Activated T-cell treated with anti-CD3 and anti-CD28 coated beads, Interleukin-2, amount 50 U/mL, for 24 hours (primary cell): ENCODE measurements around the gene PPDPF.

Source experiments
- DNase-seq: peaks from one replicate; pipeline ENCODE4 v3.0.0-alpha.2; 2020
- H3K27ac Mint-ChIP-seq: 2 replicates; pipeline ENCODE4 v1.8.0; 2020; ENCODE audit warnings: mild to moderate bottlenecking, mixed read lengths
- H3K27me3 Mint-ChIP-seq: 2 replicates; pipeline ENCODE4 v1.8.0; 2020; ENCODE audit warnings: mixed read lengths
- H3K36me3 Mint-ChIP-seq: 2 replicates; pipeline ENCODE4 v1.8.0; 2020; ENCODE audit warnings: low read depth, mixed read lengths
- H3K4me1 Mint-ChIP-seq: 2 replicates; pipeline ENCODE4 v1.8.0; 2020; ENCODE audit warnings: low read depth, mixed read lengths
- H3K4me3 Mint-ChIP-seq: 2 replicates; pipeline ENCODE4 v1.8.0; 2020; ENCODE audit warnings: mild to moderate bottlenecking, moderate library complexity, mixed read lengths
- H3K9me3 Mint-ChIP-seq: 2 replicates; pipeline ENCODE4 v1.8.0; 2020; ENCODE audit warnings: mixed read lengths

PPDPF gene

DNA sequence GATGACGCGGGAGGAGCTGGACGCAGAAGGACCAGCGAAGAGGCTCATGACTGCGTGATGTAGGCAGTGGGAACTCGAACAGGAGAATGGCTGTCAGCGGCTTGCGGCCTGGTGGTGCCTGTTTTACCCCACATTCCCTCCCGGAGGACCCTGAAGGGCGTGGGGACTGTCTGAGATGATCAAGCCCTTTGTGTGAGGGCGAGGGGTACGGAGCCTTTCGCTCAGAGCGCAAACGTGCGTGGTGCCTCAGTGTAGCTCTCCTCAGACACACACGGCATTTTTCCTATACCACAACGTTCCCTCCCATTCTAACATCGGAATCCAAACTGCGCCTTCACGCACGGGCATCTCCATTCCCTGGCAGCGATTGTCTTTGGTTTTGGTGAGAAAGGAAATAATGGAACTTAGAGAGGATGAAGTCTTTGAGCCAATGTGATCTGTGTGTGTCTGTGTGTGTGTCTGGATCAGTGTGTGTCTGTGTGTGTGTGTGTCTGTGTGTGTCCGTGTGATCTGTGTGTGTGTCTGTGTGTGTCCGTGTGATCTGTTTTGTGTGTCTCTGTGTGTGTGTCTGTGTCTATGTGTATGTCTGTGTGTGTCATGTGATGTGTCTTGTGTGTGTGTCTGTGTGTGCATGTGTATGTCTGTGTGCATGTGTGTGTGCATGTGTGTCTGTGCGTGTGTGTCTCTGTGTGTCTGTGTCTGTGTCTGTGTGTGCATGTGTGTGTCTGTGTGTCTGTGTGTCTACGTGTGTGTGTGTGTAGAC is 11.3 kb downstream of the PPDPF start:
- peaks cover 16% of the 10 kb centered on the region for H3K4me1 Mint-ChIP-seq
- H3K27me3 Mint-ChIP-seq = no peaks in the 10 kb centered on the region
- H3K4me3 Mint-ChIP-seq = no peak overlapping the region
- H3K27ac Mint-ChIP-seq = no peak overlapping the region
- DNase-seq = no peak
- no peaks in the 10 kb centered on the region for H3K9me3 Mint-ChIP-seq
- no peaks in the 10 kb centered on the region for H3K36me3 Mint-ChIP-seq

DNA sequence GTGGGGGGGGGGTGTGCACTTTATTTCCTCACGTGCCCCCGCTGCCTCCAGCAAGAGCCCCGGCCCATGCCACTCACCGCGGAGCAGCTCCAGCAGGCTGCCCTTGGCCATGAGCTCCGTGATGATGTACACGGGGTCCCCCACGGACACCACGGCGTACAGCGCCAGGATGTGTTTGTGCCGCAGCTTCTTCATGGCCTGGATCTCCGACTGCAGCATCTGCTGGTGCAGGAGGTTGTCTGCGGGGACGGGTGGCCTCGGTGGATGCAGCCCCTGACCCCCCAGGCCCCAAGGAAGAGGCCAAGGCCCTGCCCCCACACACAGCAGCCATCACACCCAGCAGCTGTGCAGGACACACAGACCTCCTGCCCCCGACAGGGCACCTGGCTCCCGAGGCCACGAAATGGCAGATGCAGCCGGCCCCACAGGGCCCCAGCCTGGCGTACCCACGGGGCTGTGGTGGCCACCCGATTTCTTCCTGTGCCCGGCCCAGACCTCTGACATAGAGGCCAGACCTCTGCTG is 11.9 kb downstream of the PPDPF start:
- Mint-ChIP-seq H3K36me3 (no peaks in the 10 kb centered on the region), H3K27ac (no peak overlapping the region)

DNA sequence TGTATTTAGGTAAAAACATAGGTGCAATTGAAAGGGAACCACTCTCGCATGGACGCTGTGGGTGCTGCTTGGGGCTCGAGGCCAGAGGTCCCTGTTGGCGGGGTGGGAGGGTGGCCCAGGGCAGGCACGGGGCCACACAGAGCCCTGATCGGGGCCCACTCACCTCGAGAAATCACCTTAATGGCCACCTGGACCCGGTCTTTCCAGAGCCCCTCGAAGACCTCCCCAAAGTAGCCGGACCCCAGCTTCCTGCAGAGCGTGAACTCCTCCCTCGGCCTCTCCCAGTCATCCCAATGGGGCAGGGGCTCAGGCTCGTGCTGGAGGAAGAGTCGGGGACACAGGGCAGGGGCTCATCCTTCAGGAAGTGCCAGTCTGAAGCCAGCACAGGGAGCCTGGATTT is 12.8 kb downstream of the PPDPF start:
- Mint-ChIP-seq H3K4me1 (peaks cover 19% of the 10 kb centered on the region), H3K4me3 (no peak overlapping the region), H3K9me3 (no peaks in the 10 kb centered on the region), H3K27me3 (no peaks in the 10 kb centered on the region), H3K36me3 (no peaks in the 10 kb centered on the region), H3K27ac (no peak overlapping the region)
- DNase-seq = no peak

More for the DNA sequence above, 11.9 kb downstream of the PPDPF start:
- H3K4me3 Mint-ChIP-seq = no peak overlapping the region
- no peak for DNase-seq
- H3K9me3 Mint-ChIP-seq = no peaks in the 10 kb centered on the region
- peaks cover 19% of the 10 kb centered on the region for H3K4me1 Mint-ChIP-seq
- H3K27me3 Mint-ChIP-seq = no peaks in the 10 kb centered on the region

DNA sequence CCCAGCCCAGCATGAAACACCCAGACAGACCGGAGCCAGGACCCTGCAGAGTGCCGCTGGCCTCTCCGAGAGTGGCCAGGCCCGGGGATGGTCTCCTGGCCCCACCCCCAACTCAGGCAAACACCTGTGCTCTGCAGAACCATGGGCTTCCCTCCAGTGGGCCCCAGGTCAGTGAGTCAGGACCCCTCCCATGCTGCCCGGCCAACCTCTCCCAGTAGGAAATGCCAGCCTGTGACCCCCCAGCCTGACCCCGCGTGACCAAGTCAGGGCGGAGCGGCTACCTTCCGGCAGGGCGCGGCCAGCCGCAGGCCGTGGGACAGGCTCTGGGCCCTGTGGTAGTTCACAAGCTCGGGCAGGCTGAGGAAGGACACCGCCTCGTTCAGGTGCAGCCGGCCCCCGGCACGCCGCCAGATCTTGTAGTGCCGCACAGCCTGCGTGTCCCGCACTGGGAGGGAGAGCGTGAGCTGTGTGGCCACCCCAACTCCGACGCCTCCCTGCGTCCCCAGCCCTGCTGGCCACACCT is 13.4 kb downstream of the PPDPF start:
- Mint-ChIP-seq H3K4me3 (no peak overlapping the region), H3K36me3 (no peaks in the 10 kb centered on the region), H3K9me3 (no peaks in the 10 kb centered on the region), H3K27ac (no peak overlapping the region), H3K27me3 (no peaks in the 10 kb centered on the region), H3K4me1 (peaks cover 18% of the 10 kb centered on the region)
- no peak for DNase-seq

DNA sequence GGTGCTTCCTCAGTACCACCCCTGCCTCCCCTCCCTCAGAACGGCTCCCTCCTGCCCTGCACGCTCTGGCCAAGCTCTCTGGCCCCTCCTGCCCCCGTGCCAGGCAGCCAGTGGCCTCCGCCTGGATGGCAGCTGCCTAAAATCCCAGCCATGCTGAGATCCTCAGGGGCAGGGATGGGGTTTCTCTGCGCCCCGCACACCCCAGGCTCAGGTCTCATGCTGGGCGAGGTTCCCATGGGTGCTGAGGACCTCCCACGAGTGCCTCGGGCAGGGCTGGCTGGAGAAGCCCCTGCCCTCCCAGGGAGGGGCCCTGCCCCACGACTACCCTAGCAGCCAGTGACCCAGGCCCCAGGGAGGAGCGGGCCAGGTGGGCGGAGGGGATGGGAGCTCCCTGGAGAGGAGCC is 13.9 kb downstream of the PPDPF start:
- DNase-seq = no peak
- H3K27me3 Mint-ChIP-seq = no peaks in the 10 kb centered on the region

DNA sequence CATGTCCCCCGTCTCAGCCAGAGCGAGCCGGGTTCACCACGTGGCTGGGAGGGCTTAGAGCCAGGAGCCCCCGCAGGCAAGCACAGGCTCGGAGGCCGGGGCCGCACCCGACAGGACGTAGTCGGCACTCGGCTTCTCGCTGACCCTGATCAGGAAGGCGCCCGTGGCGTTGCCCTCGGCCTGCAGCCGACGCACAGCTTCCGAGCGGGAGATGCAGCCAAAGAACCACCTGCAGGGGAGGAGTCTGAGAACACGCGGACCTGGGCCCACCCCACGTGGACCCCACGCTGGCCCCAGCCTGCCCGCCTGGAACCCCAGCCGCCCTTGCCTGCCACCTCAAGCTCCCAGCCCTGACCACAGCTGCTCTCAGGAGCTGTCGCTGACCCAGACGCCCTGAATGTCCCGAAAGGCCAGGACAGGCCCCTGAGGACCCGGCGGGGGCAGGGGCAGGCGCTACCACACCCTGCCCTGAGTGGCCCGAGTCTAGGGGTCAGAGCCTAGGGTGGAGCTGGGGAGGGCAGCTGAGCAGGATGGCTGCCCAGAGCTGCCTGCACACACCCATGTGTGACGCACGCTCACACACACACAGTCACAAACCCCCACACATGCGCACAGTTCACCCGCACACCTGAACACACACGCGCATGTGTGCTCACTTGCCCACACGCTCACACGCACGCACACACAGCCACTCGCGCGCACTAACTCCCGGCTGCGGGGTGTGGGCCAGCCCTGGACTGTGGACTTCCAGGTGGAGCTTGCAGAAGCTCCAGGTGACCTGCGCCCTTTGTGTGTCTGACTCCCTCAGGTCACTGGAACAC is 14.5 kb downstream of the PPDPF start:
- Mint-ChIP-seq H3K9me3 (no peaks in the 10 kb centered on the region), H3K4me1 (peaks cover 15% of the 10 kb centered on the region), H3K27ac (peak overlapping the region; percentile 22), H3K4me3 (no peak overlapping the region), H3K36me3 (no peaks in the 10 kb centered on the region), H3K27me3 (no peaks in the 10 kb centered on the region)
- DNase-seq = no peak

More for the DNA sequence above, 13.9 kb downstream of the PPDPF start:
- Mint-ChIP-seq H3K36me3 (no peaks in the 10 kb centered on the region), H3K9me3 (no peaks in the 10 kb centered on the region), H3K4me1 (peaks cover 14% of the 10 kb centered on the region), H3K4me3 (no peak overlapping the region), H3K27ac (no peak overlapping the region)

DNA sequence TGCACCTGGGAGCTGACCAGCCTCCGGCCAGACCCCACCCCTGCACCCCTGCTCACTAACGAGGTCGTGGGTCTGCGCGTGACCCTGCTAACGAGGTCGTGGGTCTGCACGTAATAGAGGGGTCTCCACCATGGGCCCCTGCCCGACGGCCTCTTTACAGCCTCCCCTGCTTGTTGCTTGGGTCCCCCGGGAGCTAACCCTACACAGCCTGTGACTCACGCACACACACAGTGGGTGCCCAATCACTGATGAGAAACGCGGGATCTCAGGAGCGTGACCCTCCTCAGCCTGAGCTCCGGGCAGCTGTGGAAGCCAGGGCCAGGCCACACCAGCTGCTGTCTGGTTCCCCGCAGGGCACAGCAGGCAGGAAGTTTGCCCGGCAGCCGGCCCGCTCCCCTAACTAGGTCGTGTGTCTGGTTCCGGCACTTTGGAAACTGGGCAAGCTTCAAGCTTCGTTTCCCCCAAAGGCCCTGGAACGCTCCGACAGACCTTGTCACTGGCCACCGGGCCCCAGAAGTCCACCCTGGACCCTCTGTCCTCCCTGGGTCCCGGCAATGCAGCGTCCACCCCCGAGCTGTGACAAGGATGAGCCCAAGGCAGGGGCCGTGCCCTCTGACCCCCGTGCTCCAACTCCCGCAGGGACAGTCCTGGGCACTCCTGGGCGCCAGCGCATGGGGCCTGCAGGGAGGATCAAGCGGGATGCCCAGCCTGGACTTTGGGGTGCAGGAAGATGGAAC is 15.8 kb downstream of the PPDPF start:
- Mint-ChIP-seq H3K27ac (no peak overlapping the region), H3K4me1 (peaks cover 19% of the 10 kb centered on the region), H3K27me3 (no peaks in the 10 kb centered on the region), H3K9me3 (no peaks in the 10 kb centered on the region), H3K4me3 (no peak overlapping the region), H3K36me3 (no peaks in the 10 kb centered on the region)
- no peak for DNase-seq

DNA sequence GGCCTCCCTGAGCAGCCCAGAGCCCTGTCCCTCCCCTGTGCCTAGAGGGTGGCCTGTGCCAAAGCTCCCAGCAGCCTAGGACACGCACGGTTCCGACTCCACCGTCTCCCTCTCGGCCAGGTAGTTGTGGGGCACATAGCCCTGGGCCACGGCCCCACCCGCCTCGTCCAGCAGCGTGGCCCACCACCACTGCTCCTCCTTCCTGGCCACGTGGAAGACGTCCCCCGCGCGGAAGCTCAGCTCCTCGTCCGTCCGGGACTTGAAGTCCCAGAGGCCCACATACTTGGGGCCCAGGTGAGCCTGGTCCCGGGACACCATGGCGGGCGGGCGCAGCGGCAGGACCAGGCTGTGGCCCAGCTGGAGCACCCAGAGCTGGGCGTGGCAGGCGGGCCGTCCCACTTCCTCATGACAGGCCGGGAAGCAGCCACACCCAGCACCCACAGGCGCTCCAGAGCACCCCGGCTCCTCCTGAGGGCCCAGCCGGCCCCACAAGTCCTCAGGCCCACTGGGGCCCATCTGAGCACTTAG is 16.5 kb downstream of the PPDPF start, which contains the start of gene PTK6:
Gene PTK6 (minus strand): TSS at position 380 of the 528 bp plus-strand sequence. CDS start 62 bp downstream, at position 318.
- DNase-seq = no peak
- Mint-ChIP-seq H3K4me1 (peaks cover 19% of the 10 kb centered on the region), H3K27ac (peak within 1 kb of the TSS; percentile 84), H3K4me3 (peak within 1 kb of the TSS; percentile 62), H3K36me3 (no peaks in the 10 kb centered on the region), H3K9me3 (no peaks in the 10 kb centered on the region), H3K27me3 (no peaks in the 10 kb centered on the region)

DNA sequence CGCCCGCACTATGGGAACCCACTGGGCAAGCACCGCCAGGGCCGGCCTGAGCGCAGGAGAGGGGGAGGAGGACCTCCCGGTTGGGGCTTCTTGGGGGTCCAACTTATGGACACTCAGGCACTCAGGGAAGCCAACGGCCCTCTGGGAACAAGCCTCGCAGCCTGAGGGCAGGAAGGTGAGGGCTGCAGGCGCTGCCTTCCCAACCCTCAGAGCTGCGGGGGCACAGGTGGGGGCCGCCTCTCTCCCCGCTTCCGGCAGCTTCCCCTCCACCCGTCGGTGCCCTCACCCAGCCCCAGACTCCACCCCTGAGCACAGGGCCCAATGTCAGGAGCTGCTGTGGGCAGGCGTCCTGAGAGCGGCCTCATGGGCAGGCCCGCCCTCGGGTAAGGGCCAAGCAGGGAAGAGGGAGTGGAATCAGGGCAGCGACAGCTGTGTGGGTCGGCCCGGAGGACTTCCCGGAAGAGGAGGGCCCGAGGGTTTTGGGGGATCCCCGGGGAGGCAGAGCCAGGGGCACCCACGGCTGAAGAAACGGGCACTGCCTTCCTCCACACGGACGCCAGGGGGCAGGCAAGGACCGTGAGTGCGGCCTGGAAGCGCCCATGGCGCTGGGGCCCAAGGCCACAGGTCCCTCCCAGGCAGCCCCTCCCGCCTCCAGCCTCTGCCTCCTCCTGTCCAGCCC is 17.1 kb downstream of the PPDPF start:
- peak overlapping the region; percentile 62 for H3K4me3 Mint-ChIP-seq
- no peaks in the 10 kb centered on the region for H3K36me3 Mint-ChIP-seq
- peak overlapping the region; percentile 84 for H3K27ac Mint-ChIP-seq
- H3K9me3 Mint-ChIP-seq = no peaks in the 10 kb centered on the region
- DNase-seq = peak; percentile 97
- peaks cover 19% of the 10 kb centered on the region for H3K4me1 Mint-ChIP-seq
- no peaks in the 10 kb centered on the region for H3K27me3 Mint-ChIP-seq

DNA sequence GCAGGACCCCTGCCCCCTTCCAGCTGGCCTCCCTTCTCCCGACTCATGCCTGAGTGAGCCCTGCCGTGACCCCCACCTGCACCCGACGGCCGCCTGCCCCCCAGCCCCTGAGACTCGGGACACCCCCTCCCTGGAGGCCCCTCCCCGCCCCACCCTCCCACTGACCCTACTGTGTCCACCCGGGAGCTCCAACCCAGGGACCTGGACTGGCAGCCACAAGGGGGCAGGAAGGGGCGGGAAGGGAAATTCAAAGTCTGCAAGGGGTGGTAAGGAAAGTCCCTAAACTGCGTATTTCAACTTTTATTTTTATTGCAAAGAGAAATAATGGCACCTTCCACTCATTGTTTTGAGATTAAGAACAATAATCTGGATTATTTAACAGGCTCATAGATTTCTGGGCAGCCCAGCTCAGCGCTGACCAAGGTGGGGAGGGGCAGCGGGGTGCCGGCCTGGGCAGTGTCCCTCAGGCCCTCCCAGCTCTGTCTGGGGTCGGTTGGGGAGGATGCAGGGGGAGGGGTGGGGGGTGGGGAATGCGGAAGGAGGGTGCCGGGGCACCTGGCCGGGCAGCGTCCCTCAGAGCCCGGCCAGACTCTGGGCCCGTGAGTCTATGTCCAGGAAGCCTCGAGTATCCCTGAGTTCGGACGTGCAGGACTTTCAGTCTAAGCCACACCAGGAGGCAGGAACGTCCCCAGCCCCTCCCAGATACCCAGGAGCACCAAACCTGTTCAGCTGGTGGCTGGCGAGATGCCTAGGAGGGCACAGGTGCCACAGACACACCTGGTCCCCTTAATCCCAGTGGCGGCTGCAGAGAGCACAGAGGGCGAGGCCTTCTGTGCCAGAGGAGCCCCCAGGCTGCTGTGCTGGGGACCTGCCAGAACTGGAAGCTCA is 17.9 kb downstream of the PPDPF start:
- Mint-ChIP-seq H3K27me3 (no peaks in the 10 kb centered on the region), H3K27ac (peak overlapping the region; percentile 84), H3K9me3 (no peaks in the 10 kb centered on the region), H3K36me3 (no peaks in the 10 kb centered on the region), H3K4me3 (peak overlapping the region; percentile 50), H3K4me1 (peaks cover 19% of the 10 kb centered on the region)
- no peak for DNase-seq

DNA sequence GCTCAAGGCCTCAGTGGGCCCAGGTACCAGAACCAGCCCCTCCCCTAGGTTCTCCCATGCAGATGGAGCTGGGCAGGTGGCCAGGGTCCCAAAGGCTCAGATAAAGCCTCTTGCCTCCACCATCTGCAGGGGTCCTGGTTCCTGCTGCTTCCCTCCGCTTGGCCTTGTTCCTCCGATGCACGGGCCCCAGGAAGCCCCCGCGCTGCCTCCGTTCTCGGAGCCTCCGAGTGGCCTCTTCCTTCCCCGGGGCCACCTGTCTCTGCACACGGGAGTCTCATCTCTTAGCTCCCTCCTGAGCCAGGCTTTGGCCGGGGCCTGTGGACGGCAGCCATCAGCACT is 18.5 kb downstream of the PPDPF start:
- Mint-ChIP-seq H3K4me3 (no peak overlapping the region), H3K4me1 (peaks cover 19% of the 10 kb centered on the region), H3K27ac (no peak overlapping the region), H3K36me3 (no peaks in the 10 kb centered on the region), H3K9me3 (no peaks in the 10 kb centered on the region), H3K27me3 (no peaks in the 10 kb centered on the region)
- no peak for DNase-seq

DNA sequence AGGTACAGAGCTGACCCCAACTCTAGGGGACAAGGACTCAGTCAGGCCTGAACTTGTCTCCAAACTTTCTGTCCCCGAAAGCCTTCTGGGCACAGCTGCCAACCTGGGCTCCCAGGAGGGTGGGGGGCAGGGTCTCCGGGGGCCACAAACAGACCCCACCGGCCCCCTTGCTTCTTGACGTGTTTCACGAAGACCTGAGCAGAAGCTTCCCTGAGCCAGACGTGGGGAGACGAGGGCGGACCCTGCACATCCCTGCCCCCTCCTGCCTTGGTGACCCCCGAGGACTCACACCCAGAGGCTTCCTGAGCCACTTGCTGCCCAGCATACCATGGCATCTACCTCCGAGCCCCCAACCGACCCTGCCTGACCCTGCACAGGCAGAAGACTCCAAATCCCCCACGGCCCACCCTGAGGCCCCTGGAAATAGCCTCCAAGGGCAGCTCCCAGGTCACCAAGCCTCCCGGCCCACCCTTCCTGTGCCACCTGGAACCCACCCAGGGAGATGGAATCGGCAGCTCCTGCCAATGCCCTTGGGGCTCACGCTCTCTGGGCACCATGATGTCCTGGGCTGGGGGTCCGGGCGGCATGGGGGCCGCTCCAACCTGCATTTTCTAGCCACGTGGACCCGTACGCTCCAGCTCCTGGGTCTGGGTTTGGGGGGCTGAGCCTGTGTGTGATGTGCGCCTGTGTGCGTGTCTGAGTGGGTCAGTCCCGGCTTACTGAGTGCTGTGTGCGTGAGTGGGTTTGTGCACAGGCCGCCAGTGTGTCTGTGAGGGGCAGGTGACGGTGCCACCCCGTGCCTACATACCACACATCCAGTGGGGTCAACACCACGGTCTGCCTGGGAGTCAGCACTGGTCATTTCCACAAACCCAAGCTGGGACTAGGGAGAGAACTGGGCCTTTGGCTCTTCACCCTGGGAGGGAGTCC is 19.1 kb downstream of the PPDPF start:
- H3K36me3 Mint-ChIP-seq = no peaks in the 10 kb centered on the region
- H3K4me3 Mint-ChIP-seq = no peak overlapping the region
- H3K4me1 Mint-ChIP-seq = peaks cover 19% of the 10 kb centered on the region
- H3K27ac Mint-ChIP-seq = no peak overlapping the region
- H3K27me3 Mint-ChIP-seq = no peaks in the 10 kb centered on the region
- H3K9me3 Mint-ChIP-seq = no peaks in the 10 kb centered on the region
- no peak for DNase-seq
